ENCODE data around the gene STK32B. TPM values are rescaled to one million over a fixed set of nuclear protein-coding genes. Genes with fewer than 3 reads are reported as not detected.

Gene STK32B
- total and polyA plus RNA-seq, 4 donors = 0.02 to 0.28 (median 0.08) TPM; not detected in 1

DNA sequence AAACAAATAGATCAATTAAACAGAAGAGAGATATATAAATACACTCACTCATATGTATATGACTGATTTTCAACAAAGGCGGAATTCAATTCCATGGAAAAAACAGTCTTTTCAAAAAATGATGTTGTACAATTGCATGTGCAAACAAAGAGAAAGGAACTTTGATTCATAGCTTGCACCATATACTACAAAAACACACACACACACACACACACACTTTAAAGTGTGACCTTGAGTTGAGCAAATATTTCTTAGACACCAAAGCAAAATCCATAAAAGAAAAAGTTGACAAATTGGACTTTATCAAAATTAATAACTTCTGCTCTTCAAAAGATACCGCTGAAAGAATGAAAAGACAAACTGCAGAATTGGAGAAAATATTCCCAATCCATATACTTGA lies 488.3 kb downstream of the STK32B start:
- no peak overlapping the region for H3K27ac ChIP-seq (ENCODE audit: low read depth in 1 of 2, low read length in 2 of 2)
- H3K36me3 ChIP-seq (ENCODE audit: control insufficient read depth in 4 of 4, insufficient read depth in 3 of 4, low read depth in 1 of 4, low read length in 3 of 4) = no peaks in the 10 kb centered on the region
- TF ChIP-seq, protein P1, sequence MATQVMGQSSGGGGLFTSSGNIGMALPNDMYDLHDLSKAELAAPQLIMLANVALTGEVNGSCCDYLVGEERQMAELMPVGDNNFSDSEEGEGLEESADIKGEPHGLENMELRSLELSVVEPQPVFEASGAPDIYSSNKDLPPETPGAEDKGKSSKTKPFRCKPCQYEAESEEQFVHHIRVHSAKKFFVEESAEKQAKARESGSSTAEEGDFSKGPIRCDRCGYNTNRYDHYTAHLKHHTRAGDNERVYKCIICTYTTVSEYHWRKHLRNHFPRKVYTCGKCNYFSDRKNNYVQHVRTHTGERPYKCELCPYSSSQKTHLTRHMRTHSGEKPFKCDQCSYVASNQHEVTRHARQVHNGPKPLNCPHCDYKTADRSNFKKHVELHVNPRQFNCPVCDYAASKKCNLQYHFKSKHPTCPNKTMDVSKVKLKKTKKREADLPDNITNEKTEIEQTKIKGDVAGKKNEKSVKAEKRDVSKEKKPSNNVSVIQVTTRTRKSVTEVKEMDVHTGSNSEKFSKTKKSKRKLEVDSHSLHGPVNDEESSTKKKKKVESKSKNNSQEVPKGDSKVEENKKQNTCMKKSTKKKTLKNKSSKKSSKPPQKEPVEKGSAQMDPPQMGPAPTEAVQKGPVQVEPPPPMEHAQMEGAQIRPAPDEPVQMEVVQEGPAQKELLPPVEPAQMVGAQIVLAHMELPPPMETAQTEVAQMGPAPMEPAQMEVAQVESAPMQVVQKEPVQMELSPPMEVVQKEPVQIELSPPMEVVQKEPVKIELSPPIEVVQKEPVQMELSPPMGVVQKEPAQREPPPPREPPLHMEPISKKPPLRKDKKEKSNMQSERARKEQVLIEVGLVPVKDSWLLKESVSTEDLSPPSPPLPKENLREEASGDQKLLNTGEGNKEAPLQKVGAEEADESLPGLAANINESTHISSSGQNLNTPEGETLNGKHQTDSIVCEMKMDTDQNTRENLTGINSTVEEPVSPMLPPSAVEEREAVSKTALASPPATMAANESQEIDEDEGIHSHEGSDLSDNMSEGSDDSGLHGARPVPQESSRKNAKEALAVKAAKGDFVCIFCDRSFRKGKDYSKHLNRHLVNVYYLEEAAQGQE (IDR thresholded peaks at IDR 0.05) = no peak
- TF ChIP-seq, protein P2, sequence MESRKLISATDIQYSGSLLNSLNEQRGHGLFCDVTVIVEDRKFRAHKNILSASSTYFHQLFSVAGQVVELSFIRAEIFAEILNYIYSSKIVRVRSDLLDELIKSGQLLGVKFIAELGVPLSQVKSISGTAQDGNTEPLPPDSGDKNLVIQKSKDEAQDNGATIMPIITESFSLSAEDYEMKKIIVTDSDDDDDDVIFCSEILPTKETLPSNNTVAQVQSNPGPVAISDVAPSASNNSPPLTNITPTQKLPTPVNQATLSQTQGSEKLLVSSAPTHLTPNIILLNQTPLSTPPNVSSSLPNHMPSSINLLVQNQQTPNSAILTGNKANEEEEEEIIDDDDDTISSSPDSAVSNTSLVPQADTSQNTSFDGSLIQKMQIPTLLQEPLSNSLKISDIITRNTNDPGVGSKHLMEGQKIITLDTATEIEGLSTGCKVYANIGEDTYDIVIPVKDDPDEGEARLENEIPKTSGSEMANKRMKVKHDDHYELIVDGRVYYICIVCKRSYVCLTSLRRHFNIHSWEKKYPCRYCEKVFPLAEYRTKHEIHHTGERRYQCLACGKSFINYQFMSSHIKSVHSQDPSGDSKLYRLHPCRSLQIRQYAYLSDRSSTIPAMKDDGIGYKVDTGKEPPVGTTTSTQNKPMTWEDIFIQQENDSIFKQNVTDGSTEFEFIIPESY (IDR thresholded peaks at IDR 0.05) = no peak
- no peak for TF ChIP-seq HNF4A (conservative IDR thresholded peaks at IDR 0.05)
- no peak for TF ChIP-seq EGR1 (IDR thresholded peaks at IDR 0.05; ENCODE audit: low read depth in 2 of 2)
- TF ChIP-seq TAF1 (conservative IDR thresholded peaks at IDR 0.05) = no peak
- no peak for TF ChIP-seq RXRA (IDR thresholded peaks at IDR 0.05)
- TF ChIP-seq FOXA2 (IDR thresholded peaks at IDR 0.05) = no peak
- no peak overlapping the region for H3K9ac ChIP-seq (ENCODE audit: low read depth in 1 of 2, low read length in 2 of 2)
- no peak overlapping the region for H3K4me3 ChIP-seq (ENCODE audit: low read depth in 1 of 3, low read length in 3 of 3)
- H3K27me3 ChIP-seq (ENCODE audit: control insufficient read depth in 4 of 4, insufficient read depth in 4 of 4, low read length in 3 of 4) = peaks cover 0 to 4% (median 0%) of the 10 kb centered on the region in 4 donors
- H3K9me3 ChIP-seq (ENCODE audit: control insufficient read depth in 4 of 4, low read length in 3 of 4) = peaks cover 2 to 10% (median 6%) of the 10 kb centered on the region in 4 donors
- DNase-seq (ENCODE audit: low spot score) = no peak
- H3K4me1 ChIP-seq (ENCODE audit: control insufficient read depth in 4 of 4, insufficient read depth in 4 of 4, low read length in 3 of 4) = no peaks in the 10 kb centered on the region
- WGBS = 68% methylated on average over 2 of the region's 2 CpGs

DNA sequence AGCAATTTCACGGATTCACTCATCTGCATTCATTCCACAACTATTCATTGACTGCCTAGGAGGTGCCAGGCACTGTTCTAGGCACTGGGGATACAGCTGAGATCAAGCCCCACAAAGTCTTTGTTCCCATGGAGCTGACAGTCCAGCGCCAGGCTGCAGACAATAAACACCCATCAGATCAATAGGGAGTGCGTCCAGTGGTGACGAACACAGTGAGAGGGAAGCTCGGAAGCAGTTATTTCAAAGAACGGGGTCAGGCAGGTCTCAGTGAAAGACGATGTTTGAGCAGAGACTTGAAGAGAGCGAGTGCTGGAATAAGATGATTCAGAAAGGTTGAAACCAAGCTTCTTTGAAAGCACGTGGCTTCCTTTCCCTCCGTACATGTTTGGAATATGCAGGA lies 489.9 kb downstream of the STK32B start:
- no peak for DNase-seq (ENCODE audit: low spot score)
- Histone ChIP-seq H3K27ac (ENCODE audit: low read depth in 1 of 2, low read length in 2 of 2) (no peak overlapping the region), H3K4me1 (ENCODE audit: control insufficient read depth in 4 of 4, insufficient read depth in 4 of 4, low read length in 3 of 4) (no peaks in the 10 kb centered on the region), H3K9me3 (ENCODE audit: control insufficient read depth in 4 of 4, low read length in 3 of 4) (no peaks in the 10 kb centered on the region), H3K4me3 (ENCODE audit: low read depth in 1 of 3, low read length in 3 of 3) (no peak overlapping the region), H3K36me3 (ENCODE audit: control insufficient read depth in 4 of 4, insufficient read depth in 3 of 4, low read depth in 1 of 4, low read length in 3 of 4) (no peaks in the 10 kb centered on the region), H3K9ac (ENCODE audit: low read depth in 1 of 2, low read length in 2 of 2) (no peak overlapping the region), H3K27me3 (ENCODE audit: control insufficient read depth in 4 of 4, insufficient read depth in 4 of 4, low read length in 3 of 4) (peaks cover 0 to 4% (median 0%) of the 10 kb centered on the region in 4 donors)
- TF ChIP-seq RAD21 (IDR thresholded peaks at IDR 0.05) = no peak
- TF ChIP-seq, protein P3, sequence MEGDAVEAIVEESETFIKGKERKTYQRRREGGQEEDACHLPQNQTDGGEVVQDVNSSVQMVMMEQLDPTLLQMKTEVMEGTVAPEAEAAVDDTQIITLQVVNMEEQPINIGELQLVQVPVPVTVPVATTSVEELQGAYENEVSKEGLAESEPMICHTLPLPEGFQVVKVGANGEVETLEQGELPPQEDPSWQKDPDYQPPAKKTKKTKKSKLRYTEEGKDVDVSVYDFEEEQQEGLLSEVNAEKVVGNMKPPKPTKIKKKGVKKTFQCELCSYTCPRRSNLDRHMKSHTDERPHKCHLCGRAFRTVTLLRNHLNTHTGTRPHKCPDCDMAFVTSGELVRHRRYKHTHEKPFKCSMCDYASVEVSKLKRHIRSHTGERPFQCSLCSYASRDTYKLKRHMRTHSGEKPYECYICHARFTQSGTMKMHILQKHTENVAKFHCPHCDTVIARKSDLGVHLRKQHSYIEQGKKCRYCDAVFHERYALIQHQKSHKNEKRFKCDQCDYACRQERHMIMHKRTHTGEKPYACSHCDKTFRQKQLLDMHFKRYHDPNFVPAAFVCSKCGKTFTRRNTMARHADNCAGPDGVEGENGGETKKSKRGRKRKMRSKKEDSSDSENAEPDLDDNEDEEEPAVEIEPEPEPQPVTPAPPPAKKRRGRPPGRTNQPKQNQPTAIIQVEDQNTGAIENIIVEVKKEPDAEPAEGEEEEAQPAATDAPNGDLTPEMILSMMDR (IDR thresholded peaks at IDR 0.05; ENCODE audit: low read depth, low read length, missing input control) = no peak
- no peak for TF ChIP-seq RXRA (IDR thresholded peaks at IDR 0.05)
- no peak for TF ChIP-seq NR2F2 (IDR thresholded peaks at IDR 0.05)
- TF ChIP-seq, protein P2 (IDR thresholded peaks at IDR 0.05) = no peak
- no peak for TF ChIP-seq FOXA2 (IDR thresholded peaks at IDR 0.05)
- TF ChIP-seq GABPA (IDR thresholded peaks at IDR 0.05 in 1 of 2, conservative IDR thresholded peaks at IDR 0.05 in 1 of 2) = no peak
- no peak for TF ChIP-seq TAF1 (conservative IDR thresholded peaks at IDR 0.05)
- TF ChIP-seq MAX (IDR thresholded peaks at IDR 0.05) = no peak
- TF ChIP-seq, protein P4, sequence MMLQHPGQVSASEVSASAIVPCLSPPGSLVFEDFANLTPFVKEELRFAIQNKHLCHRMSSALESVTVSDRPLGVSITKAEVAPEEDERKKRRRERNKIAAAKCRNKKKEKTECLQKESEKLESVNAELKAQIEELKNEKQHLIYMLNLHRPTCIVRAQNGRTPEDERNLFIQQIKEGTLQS (IDR thresholded peaks at IDR 0.05) = no peak
- no peak for TF ChIP-seq HNF4A (conservative IDR thresholded peaks at IDR 0.05)
- WGBS = 84% methylated on average over 10 of the region's 10 CpGs

Measured in liver (tissue), 9 donors.